ENCODE results near the gene CACNB4.

The CACNB4 gene

DNA sequence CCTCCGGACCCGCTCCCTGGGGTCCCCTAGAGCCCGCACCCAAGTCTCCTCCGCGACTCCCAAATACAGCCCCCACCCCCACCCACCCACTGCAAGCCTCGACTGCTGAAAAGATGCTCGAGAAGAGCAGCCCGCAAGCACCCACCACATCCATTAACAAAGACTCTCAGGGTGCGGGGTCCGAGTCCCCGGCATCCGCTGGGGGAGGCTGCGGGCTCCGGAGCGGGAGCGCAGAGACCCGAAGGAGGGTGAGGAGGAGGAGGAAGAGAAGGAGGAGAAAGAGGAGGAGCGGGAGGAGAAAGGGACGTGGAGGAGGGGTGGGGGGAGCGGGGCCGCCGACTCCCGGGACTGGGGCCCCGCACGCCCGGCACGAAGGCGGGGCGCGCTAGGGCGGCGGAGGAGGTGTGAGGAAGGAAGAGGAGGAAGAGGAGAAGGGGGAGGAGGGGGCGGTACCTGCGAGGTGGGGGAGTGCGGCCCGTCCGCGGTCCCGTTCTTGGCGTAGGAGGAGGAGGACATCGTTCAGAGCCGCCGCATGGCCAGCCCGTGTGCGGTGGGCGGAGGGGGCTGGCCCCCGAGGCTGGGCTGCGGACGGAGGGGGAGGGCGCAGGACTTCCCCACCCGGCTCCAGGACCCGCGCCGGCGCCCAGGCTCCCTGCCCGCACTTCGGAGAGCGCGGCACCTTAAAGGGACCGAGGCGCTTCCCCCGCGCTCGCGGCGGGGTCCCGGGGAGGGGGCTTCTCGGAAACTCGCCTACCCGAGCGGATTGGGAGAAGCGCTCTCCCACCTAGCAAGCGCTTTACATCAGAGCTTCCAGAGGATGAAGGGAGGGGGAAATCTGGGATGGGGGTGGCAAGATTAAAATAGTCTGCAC lies at the start of gene CACNB4:
CACNB4 (minus strand) TSS at position 549 of the 871 bp plus-strand sequence.
- TF ChIP-seq, protein P1, sequence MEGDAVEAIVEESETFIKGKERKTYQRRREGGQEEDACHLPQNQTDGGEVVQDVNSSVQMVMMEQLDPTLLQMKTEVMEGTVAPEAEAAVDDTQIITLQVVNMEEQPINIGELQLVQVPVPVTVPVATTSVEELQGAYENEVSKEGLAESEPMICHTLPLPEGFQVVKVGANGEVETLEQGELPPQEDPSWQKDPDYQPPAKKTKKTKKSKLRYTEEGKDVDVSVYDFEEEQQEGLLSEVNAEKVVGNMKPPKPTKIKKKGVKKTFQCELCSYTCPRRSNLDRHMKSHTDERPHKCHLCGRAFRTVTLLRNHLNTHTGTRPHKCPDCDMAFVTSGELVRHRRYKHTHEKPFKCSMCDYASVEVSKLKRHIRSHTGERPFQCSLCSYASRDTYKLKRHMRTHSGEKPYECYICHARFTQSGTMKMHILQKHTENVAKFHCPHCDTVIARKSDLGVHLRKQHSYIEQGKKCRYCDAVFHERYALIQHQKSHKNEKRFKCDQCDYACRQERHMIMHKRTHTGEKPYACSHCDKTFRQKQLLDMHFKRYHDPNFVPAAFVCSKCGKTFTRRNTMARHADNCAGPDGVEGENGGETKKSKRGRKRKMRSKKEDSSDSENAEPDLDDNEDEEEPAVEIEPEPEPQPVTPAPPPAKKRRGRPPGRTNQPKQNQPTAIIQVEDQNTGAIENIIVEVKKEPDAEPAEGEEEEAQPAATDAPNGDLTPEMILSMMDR (IDR thresholded peaks at IDR 0.05; ENCODE audit: control insufficient read depth, insufficient read depth, low read depth, low read length, missing control alignments), result no peak
- peak within 1 kb of the TSS; percentile 51 for H3K4me3 ChIP-seq (ENCODE audit: control insufficient read depth, low read depth, low read length)
- no peak for DNase-seq (ENCODE audit: low read depth)

DNA sequence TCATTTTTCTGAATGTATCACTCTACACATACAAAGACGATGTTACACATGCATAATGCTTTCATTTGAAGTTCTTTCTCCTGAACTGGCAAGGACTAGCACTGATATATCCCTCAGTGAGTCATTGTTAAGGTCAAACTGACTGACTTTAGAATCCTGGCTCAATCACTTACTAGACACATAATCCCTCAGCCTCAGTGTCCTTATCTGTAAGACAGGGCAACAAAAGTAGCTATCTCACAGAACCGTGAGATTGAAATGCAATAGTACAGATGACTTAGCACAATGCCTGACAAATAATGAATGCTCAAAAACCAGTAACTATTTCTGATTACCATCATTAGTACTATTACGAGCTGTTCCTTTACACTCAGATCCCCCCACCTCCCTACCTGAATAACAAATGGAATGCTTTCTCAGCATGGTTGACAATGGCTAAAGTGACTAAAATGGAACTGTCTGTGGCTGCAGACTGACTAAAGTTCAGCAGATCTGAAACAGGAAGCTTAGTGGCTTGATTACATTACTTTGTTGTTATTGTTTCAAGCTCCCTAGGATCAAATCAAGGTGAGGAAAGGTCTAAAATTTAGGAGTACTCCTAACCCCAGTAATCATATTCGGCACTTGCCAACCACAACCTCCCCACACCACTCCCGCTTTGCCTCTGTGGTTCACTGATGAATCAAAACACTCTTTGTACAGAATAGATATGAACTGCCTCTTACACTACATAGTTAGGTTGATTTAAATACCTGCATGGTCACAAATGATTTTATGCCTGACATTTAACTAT lies 35.8 kb upstream of the CACNB4 start:
- DNase-seq (ENCODE audit: low read depth), result peak; percentile 4
- no peak overlapping the region for H3K4me3 ChIP-seq (ENCODE audit: control insufficient read depth, low read depth, low read length)
- TF ChIP-seq, protein P1 (IDR thresholded peaks at IDR 0.05; ENCODE audit: control insufficient read depth, insufficient read depth, low read depth, low read length, missing control alignments), result no peak

DNA sequence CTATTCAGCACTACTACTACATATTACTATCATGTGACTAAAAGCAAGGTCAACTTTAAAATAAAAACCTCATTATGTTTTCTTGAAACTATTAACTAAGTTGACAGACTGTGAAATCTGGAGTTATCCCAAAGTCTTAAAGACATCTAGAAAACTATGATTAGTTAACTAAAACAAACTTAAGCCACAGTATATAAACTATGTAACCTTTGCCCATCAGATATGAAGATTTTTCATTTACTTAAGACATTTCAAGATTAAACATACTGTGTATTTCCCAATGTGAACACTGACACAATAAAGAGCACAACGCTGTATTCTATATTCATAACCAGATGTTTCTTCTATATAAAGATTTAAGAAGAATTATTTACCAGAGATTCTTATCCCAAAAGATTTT lies 33.5 kb upstream of the CACNB4 start:
- no peak for DNase-seq (ENCODE audit: low read depth)
- H3K4me3 ChIP-seq (ENCODE audit: control insufficient read depth, low read depth, low read length), result no peak overlapping the region
- TF ChIP-seq, protein P1 (IDR thresholded peaks at IDR 0.05; ENCODE audit: control insufficient read depth, insufficient read depth, low read depth, low read length, missing control alignments), result no peak

DNA sequence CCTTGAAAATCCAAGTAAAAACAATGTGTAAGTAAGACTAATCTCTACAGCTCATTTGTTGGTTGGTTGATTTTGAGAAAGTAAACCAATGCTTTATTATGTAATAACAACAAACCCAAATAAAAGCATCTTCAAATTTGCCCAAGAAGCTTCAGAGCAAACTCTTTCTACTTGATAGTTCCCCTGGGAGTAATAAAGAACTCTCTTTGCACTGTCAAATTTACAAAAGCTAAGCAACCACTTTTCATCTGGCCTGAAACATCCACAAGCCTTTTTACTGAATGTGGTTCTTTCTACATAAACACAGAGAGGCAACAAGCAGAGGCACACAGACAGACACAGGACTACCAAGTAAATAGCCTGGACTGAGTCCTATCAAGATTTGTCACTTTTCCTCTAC lies 28.8 kb upstream of the CACNB4 start:
- TF ChIP-seq, protein P1 (IDR thresholded peaks at IDR 0.05; ENCODE audit: control insufficient read depth, insufficient read depth, low read depth, low read length, missing control alignments), result no peak
- DNase-seq (ENCODE audit: low read depth), result no peak
- H3K4me3 ChIP-seq (ENCODE audit: control insufficient read depth, low read depth, low read length), result no peak overlapping the region

DNA sequence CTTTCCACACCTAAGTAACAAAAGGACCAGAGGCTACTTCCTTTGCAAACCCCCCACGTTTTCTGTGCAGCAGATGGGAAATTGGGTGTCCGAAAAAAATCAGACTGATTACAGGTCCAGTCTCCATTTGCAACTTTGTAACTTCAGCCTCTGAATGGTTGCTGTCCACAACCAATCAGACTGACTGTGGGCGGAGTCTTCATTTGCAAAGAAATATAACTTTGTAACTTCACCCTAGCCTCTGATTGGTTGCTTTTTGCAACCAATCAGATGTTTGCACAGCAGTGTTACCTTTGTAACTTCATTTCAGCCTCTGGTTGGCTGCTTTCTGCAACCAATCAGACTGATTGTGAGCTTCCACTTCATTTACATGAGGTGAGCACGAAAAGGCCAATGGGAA lies 27.8 kb upstream of the CACNB4 start:
- no peak for DNase-seq (ENCODE audit: low read depth)
- H3K4me3 ChIP-seq (ENCODE audit: control insufficient read depth, low read depth, low read length), result no peak overlapping the region
- TF ChIP-seq, protein P1 (IDR thresholded peaks at IDR 0.05; ENCODE audit: control insufficient read depth, insufficient read depth, low read depth, low read length, missing control alignments), result no peak

DNA sequence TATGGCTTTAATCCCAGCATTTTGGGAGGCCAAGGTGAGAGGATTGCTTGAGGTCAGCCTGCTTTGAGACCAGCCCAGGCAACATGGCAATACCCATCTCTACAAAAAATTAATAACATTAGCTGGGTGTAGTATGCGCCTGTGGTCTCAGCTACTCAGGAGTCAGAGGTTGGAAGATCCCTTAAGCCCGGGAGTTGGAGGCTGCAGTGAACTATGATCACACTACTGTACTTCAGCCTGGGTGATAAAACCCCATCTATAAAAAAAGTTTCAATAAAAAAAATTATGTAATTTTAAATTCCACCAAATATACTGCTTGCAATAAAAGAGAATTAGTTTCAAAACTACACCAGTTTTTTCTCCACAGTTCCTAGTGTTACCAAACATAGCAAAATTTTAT lies 23.3 kb upstream of the CACNB4 start:
- no peak for DNase-seq (ENCODE audit: low read depth)
- TF ChIP-seq, protein P1 (IDR thresholded peaks at IDR 0.05; ENCODE audit: control insufficient read depth, insufficient read depth, low read depth, low read length, missing control alignments), result no peak
- H3K4me3 ChIP-seq (ENCODE audit: control insufficient read depth, low read depth, low read length), result no peak overlapping the region
